Activated T-cell treated with anti-CD3 and anti-CD28 coated beads for 1 hour (primary cell): ENCODE data around the gene KRTAP5-5.
"Not testable (repeated sequence)": the region's sequence is repeated elsewhere in the genome, so short reads cannot be mapped to it uniquely, and the experiment has no call there.

Experiments used
- DNase-seq: peaks from one replicate; pipeline ENCODE4 v3.0.0-alpha.2; 2020; ENCODE audit warnings: low read depth

KRTAP5-5 gene

GRCh38 chr11:1629326-1630185 lies at the start of gene KRTAP5-5:
Gene KRTAP5-5, plus strand, starts transcription at chr11:1629775. Its CDS starts 66 bp downstream, at chr11:1629841.
- DNase-seq = no peak

- DNase-seq = no peak
These were observed 47.6 kb upstream of the KRTAP5-5 start for GRCh38 chr11:1581976-1582375.

GRCh38 chr11:1582909-1583308 lies 46.7 kb upstream of the KRTAP5-5 start:
- not testable (repeated sequence) for DNase-seq

- DNase-seq = not testable (repeated sequence)
These were observed 44.8 kb upstream of the KRTAP5-5 start, which contains the start of gene KRTAP5-1 for GRCh38 chr11:1584661-1585370. Gene KRTAP5-1, minus strand, starts transcription at chr11:1585283. Its CDS starts 34 bp downstream, at chr11:1585249.

- DNase-seq = no peak
These were observed 42.9 kb upstream of the KRTAP5-5 start for GRCh38 chr11:1586699-1587098.

- DNase-seq = not testable (repeated sequence)
These were observed 40.2 kb upstream of the KRTAP5-5 start for GRCh38 chr11:1589191-1589963.

GRCh38 chr11:1589996-1590395 lies 39.6 kb upstream of the KRTAP5-5 start:
- no peak for DNase-seq

GRCh38 chr11:1592628-1593027 lies 36.9 kb upstream of the KRTAP5-5 start:
- no peak for DNase-seq

GRCh38 chr11:1595994-1596575 lies 33.5 kb upstream of the KRTAP5-5 start:
- DNase-seq = not testable (repeated sequence)

- not testable (repeated sequence) for DNase-seq
These were observed 32.9 kb upstream of the KRTAP5-5 start for GRCh38 chr11:1596576-1597121.

- no peak for DNase-seq
These were observed 32.1 kb upstream of the KRTAP5-5 start for GRCh38 chr11:1597331-1597993.

GRCh38 chr11:1597994-1598380 lies 31.6 kb upstream of the KRTAP5-5 start, which contains the start of gene KRTAP5-2:
Gene KRTAP5-2, minus strand, starts transcription at chr11:1598294. Its CDS starts 44 bp downstream, at chr11:1598250.
- no peak for DNase-seq

GRCh38 chr11:1598406-1598805 lies 31.2 kb upstream of the KRTAP5-5 start:
- not testable (repeated sequence) for DNase-seq

GRCh38 chr11:1598816-1599215 lies 30.8 kb upstream of the KRTAP5-5 start:
- DNase-seq = no peak

GRCh38 chr11:1600626-1601025 lies 28.9 kb upstream of the KRTAP5-5 start:
- DNase-seq = no peak

GRCh38 chr11:1601663-1602062 lies 27.9 kb upstream of the KRTAP5-5 start:
- DNase-seq = not testable (repeated sequence)

GRCh38 chr11:1603629-1604028 lies 25.9 kb upstream of the KRTAP5-5 start:
- DNase-seq = no peak

GRCh38 chr11:1604181-1604580 lies 25.4 kb upstream of the KRTAP5-5 start:
- no peak for DNase-seq

GRCh38 chr11:1604711-1605110 lies 24.9 kb upstream of the KRTAP5-5 start:
- DNase-seq = no peak

GRCh38 chr11:1605923-1606322 lies 23.7 kb upstream of the KRTAP5-5 start:
- not testable (repeated sequence) for DNase-seq
